ENCODE results near the gene TTLL11.

GRCh38 chr9:121906074-121906870 is 186.8 kb downstream of the TTLL11 start:
- TF ChIP-seq POLR2A (IDR thresholded peaks at IDR 0.05) (no peak), CTCF (IDR thresholded peaks at IDR 0.05) (no peak)

Measured in right lobe of liver (tissue), 4 donors.